Ishikawa (cell line): ENCODE measurements around the gene CLTCL1.

Experiments used
- MAX ChIP-seq: IDR thresholded peaks from 2 replicates; pipeline ENCODE4 v1.6.1; 2012
- RAD21 ChIP-seq: IDR thresholded peaks from 2 replicates; pipeline ENCODE4 v1.6.1; 2012; ENCODE audit warnings: low read depth
- REST ChIP-seq: IDR thresholded peaks from 2 replicates; pipeline ENCODE4 v1.6.1; 2012; ENCODE audit warnings: low read depth, mild to moderate bottlenecking
- TAF1 ChIP-seq: IDR thresholded peaks from 2 replicates; pipeline ENCODE4 v1.6.1; 2012; ENCODE audit warnings: low read depth, mild to moderate bottlenecking
- USF1 ChIP-seq: IDR thresholded peaks from 2 replicates; pipeline ENCODE4 v1.6.1; 2012

- TF ChIP-seq USF1 (no peak), REST (no peak), MAX (no peak), RAD21 (no peak), TAF1 (no peak)
Measured at GRCh38 chr22:19213442-19214077, 78.0 kb downstream of the CLTCL1 start.
